ENCODE measurements around the gene SYCE1L.
"Not testable (repeated sequence)": the region's sequence is repeated elsewhere in the genome, so short reads cannot be mapped to it uniquely, and the experiment has no call there.

SYCE1L gene, protein sequence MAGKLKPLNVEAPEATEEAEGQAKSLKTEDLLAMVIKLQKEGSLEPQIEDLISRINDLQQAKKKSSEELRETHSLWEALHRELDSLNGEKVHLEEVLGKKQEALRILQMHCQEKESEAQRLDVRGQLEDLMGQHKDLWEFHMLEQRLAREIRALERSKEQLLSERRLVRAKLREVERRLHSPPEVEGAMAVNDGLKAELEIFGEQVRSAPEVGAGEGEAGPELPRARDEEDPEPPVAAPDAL

DNA sequence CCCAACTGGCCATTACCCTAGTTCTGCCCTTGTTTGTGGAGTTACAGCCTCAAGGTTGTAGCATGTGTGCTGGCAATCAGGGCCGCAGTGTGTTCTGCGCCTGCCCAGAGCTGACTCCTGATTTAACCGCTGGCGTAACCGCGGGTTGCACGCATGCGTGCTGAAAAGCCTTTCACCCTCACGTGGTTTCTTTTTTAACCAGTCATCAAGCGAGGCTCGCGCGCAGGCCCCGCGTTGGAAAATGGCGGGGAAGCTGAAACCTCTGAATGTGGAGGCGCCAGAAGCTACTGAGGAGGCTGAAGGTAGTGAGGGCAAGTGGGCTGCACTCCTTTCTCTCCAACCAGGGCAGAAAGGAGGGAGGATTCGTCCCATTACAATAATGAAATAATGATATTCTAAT is at the start of gene SYCE1L:
SYCE1L (plus strand) TSS at position 198 of the 400 bp plus-strand sequence; CDS start at position 242, 44 bp downstream.
- no peak for DNase-seq

DNA sequence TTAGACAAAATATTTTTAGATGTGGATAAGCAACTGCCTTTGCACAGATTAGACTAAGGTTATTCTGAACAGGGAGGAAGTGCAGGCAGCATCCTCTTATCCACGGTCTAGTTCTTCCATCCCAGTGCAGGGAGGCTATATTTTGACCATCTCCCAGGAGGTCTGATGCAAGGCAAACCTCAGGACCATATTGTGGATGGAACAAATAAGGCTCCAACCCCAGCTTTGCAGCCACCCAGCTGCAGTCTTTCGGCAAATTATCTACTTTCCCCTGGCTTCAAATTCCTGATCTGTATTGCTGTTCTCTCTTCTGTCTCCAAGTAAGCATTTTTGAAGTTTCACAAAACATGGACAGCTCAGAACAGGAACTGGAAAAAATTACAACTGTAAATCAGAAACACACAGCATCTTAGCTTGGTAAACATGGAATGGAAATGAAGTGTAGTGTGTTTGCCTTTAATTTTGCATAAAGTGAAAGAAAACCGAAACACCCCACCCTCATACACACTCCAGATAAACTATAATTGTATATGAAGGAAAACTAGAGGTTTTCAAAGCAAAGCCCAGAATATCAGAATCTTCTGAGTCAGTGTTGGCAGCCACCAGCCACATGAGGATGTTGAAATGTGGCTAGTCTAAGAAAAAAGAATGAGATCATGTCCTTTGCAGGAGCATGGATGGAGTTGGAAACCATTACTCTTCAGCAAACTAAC is 41.7 kb upstream of the SYCE1L start:
- DNase-seq, result no peak

DNA sequence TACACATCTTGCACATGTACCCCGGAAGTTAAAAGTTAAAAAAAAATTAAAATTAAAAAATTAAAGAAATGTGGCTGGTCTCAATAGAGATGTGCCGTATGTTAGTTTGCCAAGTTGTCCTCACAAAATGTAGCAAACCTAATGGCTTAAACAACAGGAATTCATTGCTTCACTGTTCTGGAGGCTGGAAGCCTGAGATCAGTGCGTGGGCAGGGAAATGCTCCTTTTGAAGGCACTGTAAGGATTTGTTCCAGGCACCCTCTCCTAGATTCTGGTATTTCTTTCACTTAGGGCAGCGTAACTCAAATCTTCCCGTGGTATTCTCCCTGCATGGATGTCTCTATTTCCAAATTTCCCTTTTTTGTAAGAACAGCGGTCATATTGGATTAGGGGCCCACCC is 40.9 kb upstream of the SYCE1L start:
- DNase-seq, result no peak

DNA sequence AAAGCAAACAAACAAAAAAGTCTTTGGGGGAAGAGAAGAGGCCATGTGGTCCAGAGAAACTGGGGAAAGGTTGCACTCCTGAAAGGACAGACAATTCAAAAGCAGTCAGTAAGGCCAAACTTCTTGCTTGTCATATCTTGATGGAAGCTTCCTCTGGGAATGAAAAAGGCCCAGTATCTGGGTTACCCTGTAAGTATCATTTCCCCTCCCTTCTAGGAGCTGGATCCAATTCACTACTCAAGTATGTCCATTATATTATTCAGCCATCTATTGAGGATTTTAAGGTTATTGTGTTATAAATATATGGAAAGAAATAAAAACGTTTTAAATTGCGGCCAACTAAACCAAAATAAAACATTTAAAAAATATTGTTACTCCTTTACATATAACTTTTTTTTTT is 34.2 kb upstream of the SYCE1L start:
- DNase-seq, result no peak

GRCh38 chr16:77165536-77166236 is 33.5 kb upstream of the SYCE1L start:
- DNase-seq, result not testable (repeated sequence)

GRCh38 chr16:77166726-77167125 is 32.5 kb upstream of the SYCE1L start:
- no peak for DNase-seq

DNA sequence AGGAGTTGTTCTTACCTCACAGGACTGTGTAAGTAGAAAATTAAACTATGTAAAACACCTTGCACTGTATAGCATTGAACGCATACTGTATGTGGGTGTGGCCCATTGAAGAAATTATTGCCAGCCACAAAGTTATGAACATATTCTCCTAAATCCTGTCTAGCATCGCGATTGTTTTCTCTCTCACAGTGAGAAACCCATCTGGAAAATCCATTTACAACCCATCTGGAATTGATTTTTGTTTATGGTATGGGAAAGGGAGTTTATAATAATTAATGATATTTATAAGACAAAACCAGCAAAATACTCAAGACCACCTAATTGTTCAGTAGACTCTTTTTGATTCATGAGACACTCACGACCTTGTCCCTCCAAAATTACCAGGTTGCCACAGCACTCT is 30.3 kb upstream of the SYCE1L start:
- DNase-seq, result no peak

DNA sequence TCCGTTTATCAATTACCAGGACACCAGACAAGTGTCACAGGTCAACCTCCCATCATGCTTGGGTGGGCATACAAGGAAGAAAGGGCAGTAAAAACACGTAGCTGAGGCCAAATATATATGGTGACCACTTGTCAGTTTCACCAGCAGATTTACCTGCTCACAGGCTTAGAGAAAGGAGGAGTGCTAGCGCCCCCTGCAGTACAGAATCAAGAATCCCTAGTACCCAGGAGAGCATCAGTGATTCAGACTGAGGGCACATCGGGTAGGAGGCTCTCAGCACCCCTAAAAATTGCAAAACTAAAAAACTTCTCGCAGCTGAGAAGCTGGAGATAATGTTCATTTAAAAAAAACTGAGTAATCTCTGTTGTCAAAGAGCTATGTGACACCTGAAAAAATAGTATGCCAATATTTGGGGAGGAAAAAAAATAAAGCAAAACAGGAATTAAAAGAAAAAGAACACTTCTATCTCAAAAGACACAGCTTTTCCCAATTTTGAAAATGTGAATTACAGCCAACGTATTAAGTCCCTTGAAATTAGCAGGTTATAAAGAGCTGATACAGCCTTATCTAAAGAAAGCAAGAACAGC is 29.5 kb upstream of the SYCE1L start:
- peak; percentile 60 for DNase-seq

DNA sequence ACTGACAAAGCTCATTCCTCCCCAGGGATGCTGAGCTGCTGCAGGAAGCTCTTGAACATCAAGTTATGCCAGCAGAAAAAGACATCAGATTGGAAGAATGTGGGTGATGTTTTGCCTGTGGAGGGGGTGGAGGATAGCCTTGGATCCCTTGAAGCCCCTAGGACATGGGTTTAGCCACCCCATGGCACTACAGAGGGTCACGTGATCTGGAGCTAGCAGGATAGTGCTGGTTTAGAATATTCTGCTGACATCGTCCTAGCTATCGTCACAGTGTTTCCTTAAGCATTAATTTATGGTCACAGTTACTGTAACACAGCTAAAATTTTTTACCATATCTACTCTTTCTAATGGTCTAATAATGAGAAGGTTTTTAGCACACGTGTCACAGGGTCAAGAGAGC is 28.4 kb upstream of the SYCE1L start:
- no peak for DNase-seq

GRCh38 chr16:77171745-77172635 is 27.2 kb upstream of the SYCE1L start:
- peak; percentile 58 for DNase-seq

GRCh38 chr16:77172951-77173350 is 26.3 kb upstream of the SYCE1L start:
- no peak for DNase-seq

- no peak for DNase-seq
Observed at GRCh38 chr16:77183137-77183536, 16.1 kb upstream of the SYCE1L start.

GRCh38 chr16:77186298-77186697 is 12.9 kb upstream of the SYCE1L start:
- not testable (repeated sequence) for DNase-seq

DNA sequence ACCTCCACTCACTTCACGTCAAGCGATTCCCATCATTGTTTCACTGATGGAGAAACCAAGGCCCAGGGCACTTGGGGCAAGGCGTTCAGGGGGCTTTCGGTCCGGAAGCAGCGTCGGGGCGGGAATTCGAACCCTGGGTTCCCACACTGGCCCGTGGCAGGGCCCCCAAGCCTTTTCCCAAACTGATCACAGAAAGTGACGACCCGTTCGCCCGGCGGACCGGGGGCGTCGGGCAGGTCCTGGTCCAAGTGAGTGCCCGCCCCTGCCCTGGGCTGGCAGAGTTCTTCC is 9.1 kb upstream of the SYCE1L start:
- peak; percentile 25 for DNase-seq

GRCh38 chr16:77190478-77191258 is 8.5 kb upstream of the SYCE1L start, which contains the start of gene MON1B:
TSS of gene MON1B (plus strand) at chr16:77191190. CDS start at chr16:77191486, 296 bp downstream.
- DNase-seq, result peak; percentile 96

- peak; percentile 31 for DNase-seq
Observed at GRCh38 chr16:77191259-77191969, 7.8 kb upstream of the SYCE1L start.

DNA sequence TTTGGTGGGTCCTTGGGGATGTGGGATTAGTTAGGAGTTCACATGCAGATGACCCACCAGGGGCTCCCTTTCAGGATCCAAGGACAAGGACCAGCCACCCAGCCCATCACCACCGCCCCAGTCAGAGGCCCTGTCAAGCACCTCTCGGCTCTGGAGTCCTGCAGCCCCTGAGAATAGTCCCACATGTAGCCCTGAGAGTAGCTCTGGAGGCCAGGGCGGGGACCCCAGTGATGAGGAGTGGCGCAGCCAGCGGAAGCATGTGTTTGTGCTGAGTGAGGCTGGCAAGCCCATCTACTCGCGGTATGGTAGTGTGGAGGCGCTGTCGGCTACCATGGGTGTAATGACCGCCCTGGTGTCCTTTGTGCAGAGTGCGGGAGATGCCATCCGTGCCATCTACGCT is 5.8 kb upstream of the SYCE1L start:
- DNase-seq, result no peak

DNA sequence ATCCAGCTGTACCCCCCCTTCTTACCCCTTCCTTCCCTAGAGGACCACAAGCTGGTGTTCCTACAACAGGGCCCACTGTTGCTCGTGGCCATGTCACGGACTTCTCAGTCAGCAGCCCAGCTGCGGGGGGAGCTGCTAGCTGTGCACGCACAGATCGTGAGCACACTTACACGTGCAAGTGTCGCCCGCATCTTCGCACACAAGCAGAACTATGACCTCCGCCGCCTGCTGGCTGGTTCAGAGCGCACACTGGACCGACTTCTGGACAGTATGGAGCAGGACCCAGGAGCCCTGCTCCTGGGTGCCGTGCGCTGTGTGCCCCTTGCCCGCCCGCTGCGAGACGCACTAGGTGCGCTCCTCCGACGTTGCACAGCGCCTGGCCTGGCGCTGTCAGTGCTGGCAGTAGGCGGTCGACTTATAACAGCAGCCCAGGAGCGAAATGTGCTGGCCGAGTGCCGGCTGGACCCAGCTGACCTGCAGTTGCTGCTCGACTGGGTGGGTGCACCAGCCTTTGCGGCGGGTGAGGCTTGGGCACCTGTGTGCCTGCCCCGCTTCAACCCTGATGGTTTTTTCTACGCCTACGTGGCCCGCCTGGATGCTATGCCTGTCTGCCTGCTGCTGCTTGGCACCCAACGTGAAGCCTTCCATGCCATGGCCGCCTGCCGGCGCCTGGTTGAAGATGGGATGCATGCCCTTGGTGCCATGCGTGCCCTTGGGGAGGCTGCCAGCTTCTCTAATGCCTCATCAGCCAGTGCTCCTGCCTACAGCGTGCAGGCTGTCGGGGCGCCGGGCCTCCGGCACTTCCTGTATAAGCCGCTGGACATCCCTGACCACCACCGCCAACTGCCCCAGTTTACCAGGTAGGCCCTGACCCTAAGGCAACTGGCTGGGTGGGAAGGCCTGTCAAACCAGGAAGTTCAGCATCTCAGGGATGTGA is 4.6 kb upstream of the SYCE1L start:
- DNase-seq, result no peak

DNA sequence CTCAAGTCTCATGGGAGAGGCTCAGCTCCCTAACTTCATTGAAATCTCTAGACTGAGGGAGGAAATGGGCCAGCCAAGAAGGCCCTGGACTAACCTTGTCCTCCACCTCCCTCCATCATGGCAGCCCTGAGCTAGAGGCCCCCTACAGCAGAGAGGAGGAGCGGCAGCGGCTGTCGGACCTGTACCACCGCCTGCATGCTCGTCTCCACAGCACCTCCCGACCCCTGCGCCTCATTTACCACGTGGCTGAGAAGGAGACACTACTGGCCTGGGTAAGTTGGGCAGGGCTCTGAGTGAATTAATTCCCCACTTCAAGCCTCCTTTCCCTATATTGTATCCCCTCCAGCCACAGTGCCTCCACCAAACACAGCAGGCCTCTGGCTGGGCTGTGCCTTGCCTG is 3.8 kb upstream of the SYCE1L start:
- DNase-seq, result no peak

DNA sequence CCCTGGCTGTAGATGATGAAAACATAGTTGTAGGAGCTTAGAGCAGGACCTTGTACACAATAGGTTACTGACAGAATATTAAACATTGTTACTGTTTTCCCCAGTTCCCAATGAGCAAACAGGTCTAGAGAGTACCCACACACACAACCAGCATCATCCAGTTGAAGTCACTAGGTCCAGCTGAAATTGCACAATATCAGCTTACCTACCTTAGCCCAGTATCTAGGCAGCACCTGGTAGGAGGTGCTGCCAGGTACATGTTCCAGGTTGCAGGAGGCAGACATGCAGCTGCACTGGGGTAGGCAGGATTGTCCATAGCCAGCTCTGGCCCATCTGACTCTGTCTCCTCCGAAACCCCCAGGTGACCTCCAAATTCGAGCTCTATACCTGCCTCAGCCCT is 1.5 kb upstream of the SYCE1L start:
- DNase-seq, result no peak

All from NCI-H69 (cell line).